GM23338 (cell line): ENCODE results near the gene UVRAG. TPM values are rescaled to one million over a fixed set of nuclear protein-coding genes. Genes with fewer than 3 reads are reported as not detected.

Experiments
- ATAC-seq: fragments of 200-7000 bp; cut with Tn5 transposase; 3 replicates; pipeline ENCODE4 v1.9.1; 2020
- DNase-seq: peaks from one replicate; pipeline ENCODE4 v3.0.0-alpha.2; 2015; ENCODE audit warnings: low spot score
- H2AFZ ChIP-seq: fragments of 200-600 bp; sonication (generic); 2 replicates; pipeline ENCODE4 v1.8.0; 2016; ENCODE audit warnings: antibody characterized with exemption, mild to moderate bottlenecking, moderate library complexity
- H3F3A ChIP-seq: fragments of 200-600 bp; sonication (generic); replicated peaks from 2 replicates; pipeline ENCODE4 v1.8.0; 2017; ENCODE audit warnings: antibody characterized with exemption, mixed run types, low read depth
- H3K27ac ChIP-seq: fragments of 200-600 bp; sonication (generic); 2 replicates; pipeline ENCODE4 v1.6.1; 2016; ENCODE audit warnings: low read depth
- H3K27me3 ChIP-seq: fragments of 200-600 bp; sonication (generic); 2 replicates; pipeline ENCODE4 v1.8.0; 2016; ENCODE audit warnings: mild to moderate bottlenecking, mixed run types, moderate library complexity; ENCODE audit not compliant: insufficient read depth
- H3K36me3 ChIP-seq: fragments of 200-600 bp; sonication (generic); 2 replicates; pipeline ENCODE4 v1.8.0; 2016; ENCODE audit warnings: mild to moderate bottlenecking; ENCODE audit not compliant: insufficient read depth
- H3K4me1 ChIP-seq: fragments of 200-600 bp; sonication (generic); 2 replicates; pipeline ENCODE4 v1.8.0; 2016; ENCODE audit warnings: mild to moderate bottlenecking, moderate library complexity; ENCODE audit not compliant: insufficient read depth
- H3K4me2 ChIP-seq: fragments of 200-600 bp; sonication (generic); 2 replicates; pipeline ENCODE4 v1.7.1; 2017; ENCODE audit warnings: mixed run types
- H3K4me3 ChIP-seq: fragments of 200-600 bp; sonication (generic); 2 replicates; pipeline ENCODE4 v1.6.1; 2016; ENCODE audit warnings: mixed run types
- H3K79me2 ChIP-seq: fragments of 200-600 bp; sonication (generic); replicated peaks from 2 replicates; pipeline ENCODE4 v1.8.0; 2017; ENCODE audit warnings: mild to moderate bottlenecking; ENCODE audit not compliant: insufficient read depth
- H3K9me2 ChIP-seq: fragments of 200-600 bp; sonication (generic); 2 replicates; pipeline ENCODE4 v1.8.0; 2017; ENCODE audit not compliant: insufficient read depth
- H4K20me1 ChIP-seq: fragments of 200-600 bp; sonication (generic); replicated peaks from 2 replicates; pipeline ENCODE4 v1.8.0; 2017; ENCODE audit warnings: mild to moderate bottlenecking; ENCODE audit not compliant: insufficient read depth
- H3K27ac Mint-ChIP-seq: 2 replicates; pipeline ENCODE4 v1.8.0; 2020; ENCODE audit warnings: inconsistent platforms, mild to moderate bottlenecking, moderate library complexity, mixed read lengths
- H3K27me3 Mint-ChIP-seq: 3 replicates; pipeline ENCODE4 v1.8.0; 2022; ENCODE audit warnings: low read depth, mild to moderate bottlenecking, moderate library complexity, mixed read lengths, inconsistent platforms; ENCODE audit not compliant: insufficient read depth, poor library complexity
- H3K36me3 Mint-ChIP-seq: 3 replicates; pipeline ENCODE4 v1.8.0; 2021; ENCODE audit warnings: low read depth, mild to moderate bottlenecking, inconsistent platforms, moderate library complexity, mixed read lengths
- H3K4me1 Mint-ChIP-seq: 3 replicates; pipeline ENCODE4 v1.8.0; 2020; ENCODE audit warnings: mild to moderate bottlenecking, inconsistent platforms, mixed read lengths
- H3K4me3 Mint-ChIP-seq: 3 replicates; pipeline ENCODE4 v1.8.0; 2021; ENCODE audit warnings: moderate library complexity, mild to moderate bottlenecking, inconsistent platforms, mixed read lengths
- H3K9me3 Mint-ChIP-seq: 3 replicates; pipeline ENCODE4 v1.8.0; 2020; ENCODE audit warnings: moderate library complexity, mild to moderate bottlenecking, inconsistent platforms, mixed read lengths
- CREB1 ChIP-seq: fragments of 250-450 bp; sonication (Bioruptor Pico); IDR thresholded peaks from 2 replicates; pipeline ENCODE4 v1.5.0; 2020; ENCODE audit warnings: low read depth, mild to moderate bottlenecking, moderate library complexity
- EZH2 ChIP-seq: fragments of 200-600 bp; sonication (generic); IDR thresholded peaks from one replicate; pipeline ENCODE4 v1.8.0; 2017; ENCODE audit warnings: antibody characterized with exemption, mild to moderate bottlenecking, low read depth; ENCODE audit not compliant: unreplicated experiment
- EZH2phosphoT487 ChIP-seq: fragments of 200-600 bp; sonication (generic); IDR thresholded peaks from one replicate; pipeline ENCODE4 v1.8.1; 2018; ENCODE audit warnings: antibody characterized with exemption; ENCODE audit not compliant: unreplicated experiment
- NANOG ChIP-seq: IDR thresholded peaks from 2 replicates; pipeline ENCODE4 v1.6.1; 2016; ENCODE audit warnings: antibody characterized with exemption, borderline replicate concordance
- STAT1 ChIP-seq: IDR thresholded peaks from one replicate; pipeline ENCODE4 v1.6.1; 2016; ENCODE audit warnings: antibody characterized with exemption; ENCODE audit not compliant: unreplicated experiment
- ZNF114 ChIP-seq: fragments of 250-450 bp; sonication (Bioruptor Pico); IDR thresholded peaks from 2 replicates; pipeline ENCODE4 v1.5.0; 2020; ENCODE audit warnings: mild to moderate bottlenecking, moderate library complexity
- polyA plus RNA-seq: library from polyadenylated mRNA; unstranded; fragments of >200 nt; fragmentation: Nextera tagmentation; extraction: Ambion mirVana; gene quantifications from 2 replicates; pipeline ENCODE4 v1.2.1, GENCODE V29; 2016
- total RNA-seq: library from RNA; depleted of rRNA; stranded (reverse); fragments of >200 nt; shearing (Covaris generic); gene quantifications from 2 replicates; pipeline ENCODE4 v1.2.3, GENCODE V29; 2014
- TF ChIP-seq, protein P1 (sequence below): fragments of 250-450 bp; sonication (Bioruptor Pico); IDR thresholded peaks from 2 replicates; pipeline ENCODE4 v1.5.0; 2020; ENCODE audit warnings: mild to moderate bottlenecking, moderate library complexity
- TF ChIP-seq, protein P2 (sequence below), 2 experiments: fragments of 200-600 bp in 1 of 2; sonication (generic) in 1 of 2; conservative IDR thresholded peaks; 2 replicates each; pipeline versions ENCODE4 v1.5.1 to v1.6.1; 2016 to 2017; ENCODE audit warnings: antibody characterized with exemption in 2 of 2, low read depth in 2 of 2, mild to moderate bottlenecking in 2 of 2, moderate library complexity in 1 of 2
- TF ChIP-seq, protein P3 (sequence below): IDR thresholded peaks from 2 replicates; pipeline ENCODE4 v1.6.1; 2016; ENCODE audit warnings: antibody characterized with exemption

The UVRAG gene
- total and polyA plus RNA-seq, 2 experiments from 2014 or later: 15.3 to 17.4 TPM

DNA sequence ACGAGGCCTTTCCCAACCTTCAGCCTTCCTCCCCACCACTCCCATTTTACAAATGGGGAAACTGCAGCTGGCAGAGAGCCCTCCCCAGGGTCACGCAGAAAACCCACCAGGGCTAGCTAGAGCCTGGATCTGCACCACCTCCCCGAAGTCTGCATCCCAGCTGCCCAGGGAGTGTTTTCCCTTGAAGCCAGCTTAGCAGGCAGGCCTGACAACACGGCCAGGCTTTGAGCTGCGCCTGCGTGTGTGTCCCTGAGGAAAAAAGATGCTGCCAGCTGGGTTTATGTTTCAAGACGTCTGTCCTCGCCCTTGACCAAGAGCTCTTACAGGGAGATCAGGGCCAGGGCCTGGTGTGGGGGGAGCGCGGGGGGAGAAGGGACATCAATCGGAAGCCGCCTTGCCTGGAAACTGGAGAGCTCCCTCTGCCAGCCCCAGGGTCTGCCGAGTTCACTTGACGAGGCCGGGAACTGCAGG, 371.0 kb downstream of the UVRAG start (continued):
- TF ChIP-seq, protein P1, sequence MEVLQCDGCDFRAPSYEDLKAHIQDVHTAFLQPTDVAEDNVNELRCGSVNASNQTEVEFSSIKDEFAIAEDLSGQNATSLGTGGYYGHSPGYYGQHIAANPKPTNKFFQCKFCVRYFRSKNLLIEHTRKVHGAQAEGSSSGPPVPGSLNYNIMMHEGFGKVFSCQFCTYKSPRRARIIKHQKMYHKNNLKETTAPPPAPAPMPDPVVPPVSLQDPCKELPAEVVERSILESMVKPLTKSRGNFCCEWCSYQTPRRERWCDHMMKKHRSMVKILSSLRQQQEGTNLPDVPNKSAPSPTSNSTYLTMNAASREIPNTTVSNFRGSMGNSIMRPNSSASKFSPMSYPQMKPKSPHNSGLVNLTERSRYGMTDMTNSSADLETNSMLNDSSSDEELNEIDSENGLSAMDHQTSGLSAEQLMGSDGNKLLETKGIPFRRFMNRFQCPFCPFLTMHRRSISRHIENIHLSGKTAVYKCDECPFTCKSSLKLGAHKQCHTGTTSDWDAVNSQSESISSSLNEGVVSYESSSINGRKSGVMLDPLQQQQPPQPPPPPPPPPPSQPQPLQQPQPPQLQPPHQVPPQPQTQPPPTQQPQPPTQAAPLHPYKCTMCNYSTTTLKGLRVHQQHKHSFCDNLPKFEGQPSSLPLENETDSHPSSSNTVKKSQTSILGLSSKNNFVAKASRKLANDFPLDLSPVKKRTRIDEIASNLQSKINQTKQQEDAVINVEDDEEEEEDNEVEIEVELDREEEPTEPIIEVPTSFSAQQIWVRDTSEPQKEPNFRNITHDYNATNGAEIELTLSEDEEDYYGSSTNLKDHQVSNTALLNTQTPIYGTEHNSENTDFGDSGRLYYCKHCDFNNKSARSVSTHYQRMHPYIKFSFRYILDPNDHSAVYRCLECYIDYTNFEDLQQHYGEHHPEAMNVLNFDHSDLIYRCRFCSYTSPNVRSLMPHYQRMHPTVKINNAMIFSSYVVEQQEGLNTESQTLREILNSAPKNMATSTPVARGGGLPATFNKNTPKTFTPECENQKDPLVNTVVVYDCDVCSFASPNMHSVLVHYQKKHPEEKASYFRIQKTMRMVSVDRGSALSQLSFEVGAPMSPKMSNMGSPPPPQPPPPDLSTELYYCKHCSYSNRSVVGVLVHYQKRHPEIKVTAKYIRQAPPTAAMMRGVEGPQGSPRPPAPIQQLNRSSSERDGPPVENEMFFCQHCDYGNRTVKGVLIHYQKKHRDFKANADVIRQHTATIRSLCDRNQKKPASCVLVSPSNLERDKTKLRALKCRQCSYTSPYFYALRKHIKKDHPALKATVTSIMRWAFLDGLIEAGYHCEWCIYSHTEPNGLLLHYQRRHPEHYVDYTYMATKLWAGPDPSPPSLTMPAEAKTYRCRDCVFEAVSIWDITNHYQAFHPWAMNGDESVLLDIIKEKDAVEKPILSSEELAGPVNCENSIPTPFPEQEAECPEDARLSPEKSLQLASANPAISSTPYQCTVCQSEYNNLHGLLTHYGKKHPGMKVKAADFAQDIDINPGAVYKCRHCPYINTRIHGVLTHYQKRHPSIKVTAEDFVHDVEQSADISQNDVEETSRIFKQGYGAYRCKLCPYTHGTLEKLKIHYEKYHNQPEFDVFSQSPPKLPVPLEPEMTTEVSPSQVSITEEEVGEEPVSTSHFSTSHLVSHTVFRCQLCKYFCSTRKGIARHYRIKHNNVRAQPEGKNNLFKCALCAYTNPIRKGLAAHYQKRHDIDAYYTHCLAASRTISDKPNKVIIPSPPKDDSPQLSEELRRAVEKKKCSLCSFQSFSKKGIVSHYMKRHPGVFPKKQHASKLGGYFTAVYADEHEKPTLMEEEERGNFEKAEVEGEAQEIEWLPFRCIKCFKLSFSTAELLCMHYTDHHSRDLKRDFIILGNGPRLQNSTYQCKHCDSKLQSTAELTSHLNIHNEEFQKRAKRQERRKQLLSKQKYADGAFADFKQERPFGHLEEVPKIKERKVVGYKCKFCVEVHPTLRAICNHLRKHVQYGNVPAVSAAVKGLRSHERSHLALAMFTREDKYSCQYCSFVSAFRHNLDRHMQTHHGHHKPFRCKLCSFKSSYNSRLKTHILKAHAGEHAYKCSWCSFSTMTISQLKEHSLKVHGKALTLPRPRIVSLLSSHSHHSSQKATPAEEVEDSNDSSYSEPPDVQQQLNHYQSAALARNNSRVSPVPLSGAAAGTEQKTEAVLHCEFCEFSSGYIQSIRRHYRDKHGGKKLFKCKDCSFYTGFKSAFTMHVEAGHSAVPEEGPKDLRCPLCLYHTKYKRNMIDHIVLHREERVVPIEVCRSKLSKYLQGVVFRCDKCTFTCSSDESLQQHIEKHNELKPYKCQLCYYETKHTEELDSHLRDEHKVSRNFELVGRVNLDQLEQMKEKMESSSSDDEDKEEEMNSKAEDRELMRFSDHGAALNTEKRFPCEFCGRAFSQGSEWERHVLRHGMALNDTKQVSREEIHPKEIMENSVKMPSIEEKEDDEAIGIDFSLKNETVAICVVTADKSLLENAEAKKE (CRISPR knock-in tag): no peak
- TF ChIP-seq EZH2phosphoT487: no peak
- TF ChIP-seq, protein P2, sequence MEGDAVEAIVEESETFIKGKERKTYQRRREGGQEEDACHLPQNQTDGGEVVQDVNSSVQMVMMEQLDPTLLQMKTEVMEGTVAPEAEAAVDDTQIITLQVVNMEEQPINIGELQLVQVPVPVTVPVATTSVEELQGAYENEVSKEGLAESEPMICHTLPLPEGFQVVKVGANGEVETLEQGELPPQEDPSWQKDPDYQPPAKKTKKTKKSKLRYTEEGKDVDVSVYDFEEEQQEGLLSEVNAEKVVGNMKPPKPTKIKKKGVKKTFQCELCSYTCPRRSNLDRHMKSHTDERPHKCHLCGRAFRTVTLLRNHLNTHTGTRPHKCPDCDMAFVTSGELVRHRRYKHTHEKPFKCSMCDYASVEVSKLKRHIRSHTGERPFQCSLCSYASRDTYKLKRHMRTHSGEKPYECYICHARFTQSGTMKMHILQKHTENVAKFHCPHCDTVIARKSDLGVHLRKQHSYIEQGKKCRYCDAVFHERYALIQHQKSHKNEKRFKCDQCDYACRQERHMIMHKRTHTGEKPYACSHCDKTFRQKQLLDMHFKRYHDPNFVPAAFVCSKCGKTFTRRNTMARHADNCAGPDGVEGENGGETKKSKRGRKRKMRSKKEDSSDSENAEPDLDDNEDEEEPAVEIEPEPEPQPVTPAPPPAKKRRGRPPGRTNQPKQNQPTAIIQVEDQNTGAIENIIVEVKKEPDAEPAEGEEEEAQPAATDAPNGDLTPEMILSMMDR (conservative IDR thresholded peaks at IDR 0.05; ENCODE audit: low read depth in 2 of 2): no peak
- no peak for TF ChIP-seq CREB1 (CRISPR knock-in tag)
- TF ChIP-seq NANOG: no peak
- no peak for TF ChIP-seq STAT1
- TF ChIP-seq EZH2: no peak
- TF ChIP-seq ZNF114 (CRISPR knock-in tag): no peak

DNA sequence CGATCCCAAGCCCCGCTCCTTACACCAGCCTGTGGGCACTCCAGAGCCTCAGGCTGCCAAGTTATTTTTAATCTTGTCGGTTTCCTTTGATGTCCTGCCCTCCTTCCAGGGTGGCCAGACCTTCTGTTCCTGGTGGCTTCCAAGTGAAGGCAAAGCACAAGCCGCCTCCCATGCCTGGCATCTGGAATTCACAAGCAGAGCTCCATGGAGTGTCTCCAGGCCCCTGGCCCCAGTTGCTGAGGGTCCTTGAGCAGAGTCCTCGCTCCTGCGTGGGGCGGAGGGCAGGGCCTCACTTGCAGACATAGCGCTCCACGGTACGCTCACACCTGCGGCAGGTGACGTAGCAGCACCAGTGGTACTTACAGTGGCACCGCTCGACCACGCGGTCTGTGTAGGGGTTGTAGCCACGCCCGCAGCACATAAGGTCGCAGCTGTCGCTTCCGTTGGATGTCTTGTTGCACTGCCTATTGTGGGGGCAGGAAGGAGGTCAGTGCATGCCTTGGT, 371.8 kb downstream of the UVRAG start:
- no peaks in the 10 kb centered on the region for H3F3A ChIP-seq
- no peak overlapping the region for H3K27ac Mint-ChIP-seq
- no peaks in the 10 kb centered on the region; the same call in 2 of the 3 replicates for H3K9me3 Mint-ChIP-seq
- 0 out of 2 replicates have a peak, but pooled peaks cover 3% of the 10 kb centered on the region for H3K4me1 ChIP-seq
- H3K27me3 ChIP-seq: no peaks in the 10 kb centered on the region
- no peak for DNase-seq
- no peak overlapping the region for H3K27ac ChIP-seq
- no peaks in the 10 kb centered on the region for H4K20me1 ChIP-seq
- peaks cover 7% of the 10 kb centered on the region for H3K27me3 Mint-ChIP-seq
- no peaks in the 10 kb centered on the region for H3K36me3 ChIP-seq
- H3K4me1 Mint-ChIP-seq: peaks cover 4% of the 10 kb centered on the region; the same call in 2 of the 3 replicates
- H3K4me2 ChIP-seq: no peak overlapping the region
- H2AFZ ChIP-seq: no peak overlapping the region
- H3K9me2 ChIP-seq: no peaks in the 10 kb centered on the region
- TF ChIP-seq, protein P3, sequence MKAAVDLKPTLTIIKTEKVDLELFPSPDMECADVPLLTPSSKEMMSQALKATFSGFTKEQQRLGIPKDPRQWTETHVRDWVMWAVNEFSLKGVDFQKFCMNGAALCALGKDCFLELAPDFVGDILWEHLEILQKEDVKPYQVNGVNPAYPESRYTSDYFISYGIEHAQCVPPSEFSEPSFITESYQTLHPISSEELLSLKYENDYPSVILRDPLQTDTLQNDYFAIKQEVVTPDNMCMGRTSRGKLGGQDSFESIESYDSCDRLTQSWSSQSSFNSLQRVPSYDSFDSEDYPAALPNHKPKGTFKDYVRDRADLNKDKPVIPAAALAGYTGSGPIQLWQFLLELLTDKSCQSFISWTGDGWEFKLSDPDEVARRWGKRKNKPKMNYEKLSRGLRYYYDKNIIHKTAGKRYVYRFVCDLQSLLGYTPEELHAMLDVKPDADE: no peak
- TF ChIP-seq ZNF114 (CRISPR knock-in tag) (no peak), STAT1 (no peak)
- H3K79me2 ChIP-seq: no peaks in the 10 kb centered on the region
- ATAC-seq: no peak
- H3K4me3 ChIP-seq: no peak overlapping the region
- no peak overlapping the region for H3K4me3 Mint-ChIP-seq
- no peaks in the 10 kb centered on the region for H3K36me3 Mint-ChIP-seq
